DOHH2 (cell line): Measurements from ENCODE around the gene FIZ1.

Source experiments
- H3F3A ChIP-seq: fragments of 200-600 bp; sonication (generic), shearing (Covaris generic); 2 replicates; pipeline ENCODE4 v1.6.0; 2016; ENCODE audit warnings: antibody characterized with exemption, mild to moderate bottlenecking; ENCODE audit not compliant: control insufficient read depth, insufficient read depth
- H3K27ac ChIP-seq: fragments of 200-600 bp; sonication (generic); 2 replicates; pipeline ENCODE4 v1.5.1; 2014; ENCODE audit warnings: low read depth, mild to moderate bottlenecking, low read length, moderate library complexity
- H3K27me3 ChIP-seq: fragments of 200-600 bp; sonication (generic); 2 replicates; pipeline ENCODE4 v1.6.1; 2014; ENCODE audit warnings: mild to moderate bottlenecking, low read length, mixed read lengths; ENCODE audit not compliant: control insufficient read depth
- H3K36me3 ChIP-seq: fragments of 200-600 bp; sonication (generic); 2 replicates; pipeline ENCODE4 v1.6.1; 2014; ENCODE audit warnings: mild to moderate bottlenecking, low read length, moderate library complexity, mixed read lengths; ENCODE audit not compliant: control insufficient read depth
- H3K4me1 ChIP-seq: fragments of 200-600 bp; sonication (generic); 2 replicates; pipeline ENCODE4 v1.6.1; 2014; ENCODE audit warnings: mild to moderate bottlenecking, low read length, mixed read lengths; ENCODE audit not compliant: control insufficient read depth
- H3K4me2 ChIP-seq: fragments of 200-600 bp; sonication (generic); 2 replicates; pipeline ENCODE4 v1.6.0; 2014; ENCODE audit warnings: mild to moderate bottlenecking, low read length, moderate library complexity
- H3K4me3 ChIP-seq: fragments of 200-600 bp; sonication (generic); 2 replicates; pipeline ENCODE4 v1.5.1; 2014; ENCODE audit warnings: mild to moderate bottlenecking, low read length, mixed read lengths
- H3K79me2 ChIP-seq: fragments of 200-600 bp; sonication (generic); 2 replicates; pipeline ENCODE4 v1.6.1; 2014; ENCODE audit warnings: mild to moderate bottlenecking, low read length, mixed read lengths; ENCODE audit not compliant: control insufficient read depth
- H3K9me2 ChIP-seq: fragments of 200-600 bp; sonication (generic); replicated peaks from 2 replicates; pipeline ENCODE4 v1.6.1; 2014; ENCODE audit warnings: mild to moderate bottlenecking, low read length, mixed read lengths; ENCODE audit not compliant: control insufficient read depth
- H3K9me3 ChIP-seq: fragments of 200-600 bp; sonication (generic); 2 replicates; pipeline ENCODE4 v1.6.1; 2014; ENCODE audit warnings: antibody characterized with exemption, low read length, mixed read lengths; ENCODE audit not compliant: control insufficient read depth, insufficient read depth
- H4K20me1 ChIP-seq: fragments of 200-600 bp; sonication (generic); 2 replicates; pipeline ENCODE4 v1.6.0; 2014; ENCODE audit warnings: low read depth, mild to moderate bottlenecking, antibody characterized with exemption, low read length, moderate library complexity; ENCODE audit not compliant: control insufficient read depth, insufficient read depth
- CTCF ChIP-seq: fragments of 200-600 bp; sonication (generic); IDR thresholded peaks from one replicate; pipeline ENCODE4 v1.5.1; 2014; ENCODE audit warnings: antibody characterized with exemption, mild to moderate bottlenecking, low read depth, low read length; ENCODE audit not compliant: poor library complexity, severe bottlenecking
- EZH2phosphoT487 ChIP-seq: fragments of 200-600 bp; sonication (generic); IDR thresholded peaks from 2 replicates; pipeline ENCODE4 v1.6.1; 2017; ENCODE audit warnings: borderline replicate concordance, mild to moderate bottlenecking, antibody characterized with exemption, low read length, moderate library complexity, mixed read lengths

The FIZ1 gene

GRCh38 chr19:55579766-55580621 is 19.3 kb downstream of the FIZ1 start:
- Histone ChIP-seq H4K20me1 (no peaks in the 10 kb centered on the region), H3K9me2 (no peaks in the 10 kb centered on the region), H3K27me3 (no peaks in the 10 kb centered on the region), H3K4me1 (peaks cover 17% of the 10 kb centered on the region), H3K4me2 (peak overlapping the region; percentile 96), H3F3A (peaks cover 17% of the 10 kb centered on the region), H3K79me2 (peaks cover 21% of the 10 kb centered on the region), H3K4me3 (peak overlapping the region; percentile 90), H3K9me3 (no peaks in the 10 kb centered on the region), H3K36me3 (peaks cover 17% of the 10 kb centered on the region), H3K27ac (peak overlapping the region; percentile 50; the same call in 1 of the 2 replicates)
- TF ChIP-seq CTCF, result no peak
- TF ChIP-seq EZH2phosphoT487, result no peak

GRCh38 chr19:55578761-55579747 is 20.3 kb downstream of the FIZ1 start:
- Histone ChIP-seq H3K4me2 (peak overlapping the region; percentile 96), H3K9me2 (no peaks in the 10 kb centered on the region), H3K4me3 (peak overlapping the region; percentile 90), H3K36me3 (peaks cover 17% of the 10 kb centered on the region), H3K4me1 (peaks cover 15% of the 10 kb centered on the region), H3K79me2 (peaks cover 21% of the 10 kb centered on the region), H4K20me1 (no peaks in the 10 kb centered on the region), H3K27ac (no peak overlapping the region), H3K9me3 (no peaks in the 10 kb centered on the region), H3K27me3 (no peaks in the 10 kb centered on the region), H3F3A (peaks cover 11% of the 10 kb centered on the region)
- TF ChIP-seq EZH2phosphoT487 (no peak), CTCF (no peak)

GRCh38 chr19:55578031-55578760 is 21.1 kb downstream of the FIZ1 start:
- peaks cover 6% of the 10 kb centered on the region for H3F3A ChIP-seq
- H3K79me2 ChIP-seq, result peaks cover 21% of the 10 kb centered on the region
- H3K4me3 ChIP-seq, result no peak overlapping the region
- H3K27ac ChIP-seq, result no peak overlapping the region
- H3K4me2 ChIP-seq, result no peak overlapping the region
- no peaks in the 10 kb centered on the region for H3K9me2 ChIP-seq
- H3K27me3 ChIP-seq, result no peaks in the 10 kb centered on the region
- H3K9me3 ChIP-seq, result no peaks in the 10 kb centered on the region
- peaks cover 15% of the 10 kb centered on the region for H3K4me1 ChIP-seq
- TF ChIP-seq CTCF (no peak), EZH2phosphoT487 (no peak)
- no peaks in the 10 kb centered on the region for H4K20me1 ChIP-seq
- peaks cover 17% of the 10 kb centered on the region for H3K36me3 ChIP-seq
